ENCODE results near the gene WDR54. TPM values are rescaled to one million over a fixed set of nuclear protein-coding genes. Genes with fewer than 3 reads are reported as not detected.
"Not testable (repeated sequence)": the region's sequence is repeated elsewhere in the genome, so short reads cannot be mapped to it uniquely, and the experiment has no call there.

Gene WDR54
- total RNA-seq, 2 donors from 2014 or later: 11.4 to 19.4 TPM

GRCh38 chr2:74441170-74441689 is 19.7 kb downstream of the WDR54 start:
- TF ChIP-seq CTCF (IDR thresholded peaks at IDR 0.05) (no peak), POLR2A (IDR thresholded peaks at IDR 0.05) (no peak), POLR2AphosphoS5 (IDR thresholded peaks at IDR 0.05) (no peak)
- Histone ChIP-seq H3K36me3 (no peaks in the 10 kb centered on the region), H3K4me3 (peak overlapping the region; percentile 38 to 46), H3K4me1 (replicated peaks) (peaks cover 6% of the 10 kb centered on the region), H3K9me3 (no peaks in the 10 kb centered on the region), H3K27ac (peak overlapping the region; percentile 90 to 91), H3K27me3 (replicated peaks; ENCODE audit: insufficient read depth) (no peaks in the 10 kb centered on the region)
- DNase-seq (ENCODE audit: low spot score): no peak
- 15% methylated on average over 33 of the region's 33 CpGs for WGBS
- intact Hi-C loops (cut with DNase I): no loop called here

- H3K9me3 ChIP-seq: no peaks in the 10 kb centered on the region
- DNase-seq (ENCODE audit: low spot score): peak; percentile 81
- H3K4me3 ChIP-seq: peak within 1 kb of the TSS; percentile 38 to 46
- no peaks in the 10 kb centered on the region for H3K36me3 ChIP-seq
- H3K27me3 ChIP-seq (replicated peaks; ENCODE audit: insufficient read depth): no peaks in the 10 kb centered on the region
- TF ChIP-seq CTCF (IDR thresholded peaks at IDR 0.05): peak in 2 of 4 experiments; percentile 15 to 30
- peak; percentile 8 for TF ChIP-seq POLR2AphosphoS5 (IDR thresholded peaks at IDR 0.05)
- peak; percentile 76 for TF ChIP-seq POLR2A (IDR thresholded peaks at IDR 0.05)
- WGBS: 9% methylated on average over 66 of the region's 75 CpGs
- H3K27ac ChIP-seq: peak within 1 kb of the TSS; percentile 90 to 91
- peaks cover 6% of the 10 kb centered on the region for H3K4me1 ChIP-seq (replicated peaks)
- intact Hi-C loops (cut with DNase I): no loop called here
These were observed 20.4 kb downstream of the WDR54 start, which contains the start of gene RTKN for GRCh38 chr2:74441690-74442482. Gene RTKN, minus strand, starts transcription at chr2:74441937. Its CDS starts 121 bp downstream, at chr2:74441816.

GRCh38 chr2:74442483-74443297 is 21.2 kb downstream of the WDR54 start:
- DNase-seq (ENCODE audit: low spot score); intact Hi-C loops (cut with DNase I): not testable (repeated sequence)
- peak overlapping the region; percentile 90 to 91 for H3K27ac ChIP-seq

GRCh38 chr2:74444498-74445318 is 23.2 kb downstream of the WDR54 start:
- no peak overlapping the region for H3K4me3 ChIP-seq
- no peak overlapping the region for H3K27ac ChIP-seq
- H3K9me3 ChIP-seq: no peaks in the 10 kb centered on the region
- intact Hi-C loops (cut with DNase I): no loop called here
- no peaks in the 10 kb centered on the region for H3K36me3 ChIP-seq
- TF ChIP-seq POLR2A (IDR thresholded peaks at IDR 0.05) (no peak), POLR2AphosphoS5 (IDR thresholded peaks at IDR 0.05) (no peak), CTCF (IDR thresholded peaks at IDR 0.05) (no peak)
- no peak for DNase-seq (ENCODE audit: low spot score)
- H3K4me1 ChIP-seq (replicated peaks): peaks cover 2% of the 10 kb centered on the region
- 34% methylated on average over 5 of the region's 5 CpGs for WGBS
- H3K27me3 ChIP-seq (replicated peaks; ENCODE audit: insufficient read depth): no peaks in the 10 kb centered on the region

More at GRCh38 chr2:74442483-74443297, 21.2 kb downstream of the WDR54 start:
- peak overlapping the region; percentile 38 to 46 for H3K4me3 ChIP-seq
- not testable (repeated sequence) for H3K9me3 ChIP-seq; H3K27me3 ChIP-seq (replicated peaks; ENCODE audit: insufficient read depth); H3K4me1 ChIP-seq (replicated peaks); H3K36me3 ChIP-seq
- WGBS: 87% methylated on average over 16 of the region's 16 CpGs

All from prostate gland (tissue), 2 donors.